ENCODE measurements around the gene TMA16.

The TMA16 gene

DNA sequence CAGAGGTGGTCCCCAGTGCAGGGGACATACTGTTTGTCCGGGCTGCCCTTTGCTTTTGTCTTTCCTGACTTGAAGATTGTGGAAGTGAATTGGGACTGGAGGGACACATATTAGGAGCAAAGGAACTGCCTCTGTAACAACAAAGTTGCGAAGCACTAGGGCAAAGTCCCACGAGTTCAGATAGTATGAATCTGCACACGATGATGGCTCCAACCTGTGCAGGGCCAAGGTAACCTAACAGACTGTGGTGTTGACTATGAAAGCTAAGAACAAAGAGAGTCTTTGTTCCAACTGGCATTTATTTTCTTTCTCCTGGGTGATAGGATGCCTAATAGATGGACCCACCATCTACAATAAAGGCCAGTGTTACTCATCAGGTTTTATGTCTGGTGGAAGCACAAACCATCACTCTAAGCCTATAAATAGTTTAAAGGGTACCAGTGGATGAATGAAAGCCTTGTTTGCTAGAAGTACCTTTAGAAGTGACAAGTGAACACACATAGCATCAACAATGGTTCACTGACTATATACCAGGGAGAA, 71.8 kb downstream of the TMA16 start:
- Mint-ChIP-seq H3K9me3 (no peaks in the 10 kb centered on the region), H3K36me3 (peaks cover 3% of the 10 kb centered on the region), H3K4me1 (peaks cover 15% of the 10 kb centered on the region), H3K27me3 (no peaks in the 10 kb centered on the region), H3K4me3 (no peak overlapping the region), H3K27ac (no peak overlapping the region)

DNA sequence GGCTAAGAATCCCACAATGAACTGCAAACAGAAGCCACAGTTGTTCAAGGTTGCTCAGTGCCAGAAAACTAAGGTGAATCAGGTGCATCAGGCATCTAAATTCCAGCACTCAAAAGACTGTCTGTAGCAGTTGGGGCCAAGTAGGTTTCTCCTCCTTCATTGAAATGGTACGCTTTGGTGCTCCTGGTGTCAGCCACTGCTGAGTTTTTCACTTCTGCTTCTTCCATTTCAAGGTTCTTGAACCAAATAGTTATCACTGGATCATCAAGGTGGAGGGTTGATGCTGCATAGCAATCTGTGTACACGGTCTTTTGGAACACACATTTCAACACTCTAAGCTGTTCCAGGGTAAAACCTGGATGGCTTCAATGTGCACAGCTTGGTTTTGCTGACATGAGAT, 74.4 kb downstream of the TMA16 start:
- Mint-ChIP-seq H3K27me3 (no peaks in the 10 kb centered on the region), H3K9me3 (no peaks in the 10 kb centered on the region), H3K27ac (no peak overlapping the region), H3K36me3 (no peaks in the 10 kb centered on the region), H3K4me1 (peaks cover 11% of the 10 kb centered on the region), H3K4me3 (no peak overlapping the region)

Data from activated naive CD4-positive, alpha-beta T cell treated with anti-CD3 and anti-CD28 coated beads, Interleukin-2, amount 50 U/mL, for 24 hours (primary cell).